Hepatic stellate cell (primary cell): Measurements from ENCODE around the gene BTC.
"Not testable (repeated sequence)": the region's sequence is repeated elsewhere in the genome, so short reads cannot be mapped to it uniquely, and the experiment has no call there.

Experiments
- DNase-seq: peaks from one replicate; pipeline ENCODE4 v3.0.0; 2011; ENCODE audit warnings: low spot score

Gene BTC

DNA sequence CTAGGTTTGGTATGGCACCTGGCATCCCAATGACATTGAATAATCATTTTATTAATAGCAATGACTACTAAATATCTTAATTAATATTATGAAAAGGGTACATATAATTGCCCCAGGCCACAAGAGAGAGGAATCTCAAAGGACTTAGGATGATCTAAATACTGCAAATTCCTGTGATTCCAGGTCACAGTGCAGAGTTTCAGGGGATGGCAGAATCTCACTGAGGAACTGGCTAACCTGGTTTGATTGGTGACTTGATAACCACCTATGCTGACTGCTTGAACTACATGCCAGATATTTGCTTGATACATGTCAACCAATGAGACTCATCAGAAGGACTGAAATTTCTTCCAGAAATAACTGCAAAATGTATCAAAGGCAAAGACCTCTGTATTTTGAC lies 37.2 kb downstream of the BTC start:
- DNase-seq, result no peak

- no peak for DNase-seq
These were observed 38.8 kb downstream of the BTC start for GRCh38 chr4:74755486-74755885.

DNA sequence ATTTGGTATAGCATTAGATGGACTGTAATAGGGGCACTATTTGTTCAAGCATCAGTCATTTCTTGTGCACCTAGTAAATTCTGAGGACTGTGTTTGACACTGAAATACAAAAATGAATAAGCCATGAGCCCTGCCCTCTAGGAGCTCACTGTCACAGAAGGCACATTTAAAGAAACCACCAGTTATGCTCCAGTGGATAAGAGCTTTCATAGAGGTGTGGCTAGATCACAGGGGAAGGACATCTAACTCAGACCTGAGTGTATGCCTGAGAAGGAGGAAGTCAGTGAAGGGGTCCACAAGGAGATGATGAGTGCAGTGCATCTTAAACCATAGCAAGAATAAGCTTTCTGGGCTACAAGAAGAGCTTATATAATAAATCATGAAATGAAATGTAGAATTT lies 40.1 kb downstream of the BTC start:
- no peak for DNase-seq

DNA sequence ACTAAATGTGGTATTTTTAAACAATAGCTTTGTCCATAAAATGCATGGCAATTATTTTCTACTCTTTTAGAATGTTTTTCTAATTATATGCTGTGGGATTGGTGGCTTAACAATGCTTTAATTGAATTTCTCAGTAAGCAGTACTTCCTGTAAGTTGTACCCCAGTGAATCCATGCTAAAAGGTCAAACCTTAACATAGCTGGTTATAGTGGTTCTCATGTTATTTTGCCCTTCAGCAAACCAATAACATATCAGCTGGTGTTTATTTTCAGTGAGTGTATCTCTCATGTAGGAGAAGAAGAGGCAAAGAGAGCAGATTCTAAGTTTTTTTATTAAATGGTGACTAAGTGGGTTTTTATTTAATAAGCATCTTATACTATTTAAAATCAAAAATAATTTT lies 41.5 kb downstream of the BTC start:
- DNase-seq, result no peak

- DNase-seq, result no peak
These were observed 42.5 kb downstream of the BTC start for GRCh38 chr4:74751856-74752255.

DNA sequence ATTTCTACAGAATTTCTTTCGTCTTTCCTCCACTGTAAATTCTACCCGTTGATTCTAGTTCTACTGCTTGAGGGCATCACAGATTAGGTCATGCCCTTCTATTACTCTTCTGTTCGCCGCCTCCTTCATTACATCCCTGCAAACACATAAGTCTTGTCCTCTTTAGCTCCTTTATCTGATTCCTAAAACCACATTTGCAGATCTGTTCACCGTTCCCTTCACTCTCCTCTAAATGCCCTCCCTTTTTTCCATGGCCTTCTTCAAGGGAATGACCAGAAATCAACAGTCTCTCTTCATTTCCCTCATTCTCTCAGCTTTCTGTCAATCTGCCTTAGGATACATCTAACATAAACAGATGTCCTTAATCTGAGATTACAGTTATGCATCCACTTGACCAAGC lies 43.1 kb downstream of the BTC start:
- no peak for DNase-seq

DNA sequence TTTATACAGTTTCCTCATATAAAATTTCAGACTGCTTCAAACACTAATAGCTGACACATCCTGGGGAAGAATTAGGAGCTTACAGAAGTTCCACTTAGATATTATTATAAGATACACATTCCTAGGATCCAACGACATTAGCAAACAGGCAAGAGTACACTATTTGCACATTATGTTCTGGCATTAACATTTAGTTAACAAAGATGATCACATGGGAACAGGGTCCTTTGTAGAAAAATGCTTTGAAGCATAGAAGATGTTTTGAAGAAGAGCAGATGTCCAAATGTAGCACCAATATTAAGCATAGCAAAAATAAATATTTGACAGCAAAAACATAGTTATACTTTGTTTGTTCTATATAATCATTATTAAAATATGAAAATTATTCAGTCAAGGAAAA lies 52.1 kb downstream of the BTC start:
- DNase-seq, result no peak

DNA sequence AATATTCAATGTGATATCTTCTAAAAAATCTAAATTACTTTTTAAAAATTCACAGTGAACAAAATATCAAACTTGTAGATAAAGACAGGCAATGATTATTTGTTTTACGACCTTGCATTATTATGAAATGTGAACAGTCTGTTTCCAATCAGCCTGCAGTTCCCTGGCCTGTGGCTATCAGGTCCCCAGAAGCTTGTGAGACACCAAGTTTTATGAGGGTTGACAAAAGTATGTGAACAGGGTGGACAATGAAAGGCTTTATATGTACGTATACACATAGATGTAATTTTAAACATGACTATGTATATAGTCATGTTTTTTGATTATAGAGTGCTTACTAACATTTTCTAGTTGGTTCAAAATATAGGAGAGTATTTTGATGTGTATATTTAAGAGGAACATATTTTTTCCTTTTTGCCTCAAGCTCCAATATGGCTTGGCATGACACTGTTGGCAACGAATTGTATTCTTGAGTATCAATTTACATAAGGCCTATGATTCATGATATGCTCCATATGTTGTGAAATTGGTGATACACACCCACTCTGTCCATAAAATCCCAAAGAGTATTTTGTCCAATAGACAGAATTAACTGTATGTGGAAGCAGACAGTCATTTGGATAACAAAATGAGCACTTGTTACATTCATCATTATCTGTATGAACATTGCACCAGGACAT lies 55.7 kb downstream of the BTC start:
- no peak for DNase-seq

DNA sequence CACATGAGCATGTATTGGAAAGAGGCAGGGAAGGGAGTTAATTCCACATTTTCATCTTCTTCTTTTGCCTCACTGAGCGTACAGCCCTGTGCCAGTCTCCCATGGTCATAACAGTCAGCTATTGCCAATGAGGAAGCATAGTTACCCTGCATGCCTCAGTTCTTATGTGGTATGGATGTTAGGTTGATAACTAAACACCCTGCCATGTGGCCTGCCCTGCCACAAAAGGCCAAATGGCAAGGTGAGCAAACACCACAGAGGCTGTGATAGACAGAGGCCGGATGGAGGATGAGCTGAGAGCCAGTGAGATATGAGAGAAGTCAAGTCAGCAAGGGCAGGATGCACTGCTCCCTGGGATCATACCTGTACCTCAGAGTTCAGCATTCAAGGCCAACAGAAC lies 59.3 kb downstream of the BTC start:
- DNase-seq, result no peak

DNA sequence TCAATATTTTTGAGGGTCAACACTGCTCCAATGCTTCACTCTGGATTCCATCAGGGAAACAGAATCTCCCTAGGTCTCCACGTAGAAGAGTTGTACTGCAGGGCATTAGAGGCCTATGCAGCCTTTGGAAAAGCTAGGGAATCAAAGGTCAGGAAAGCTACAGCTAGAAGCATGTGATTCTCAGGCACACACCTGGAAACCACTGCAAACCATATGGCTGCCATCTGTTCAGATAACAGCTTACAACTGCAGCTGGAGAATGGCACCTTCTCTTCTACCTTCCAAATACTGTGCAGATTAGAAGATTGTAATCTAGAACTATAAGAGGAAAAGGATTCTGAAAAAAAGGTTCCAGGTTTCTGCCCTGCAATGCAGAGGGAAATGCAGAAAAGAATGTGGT lies 60.6 kb downstream of the BTC start:
- no peak for DNase-seq

DNA sequence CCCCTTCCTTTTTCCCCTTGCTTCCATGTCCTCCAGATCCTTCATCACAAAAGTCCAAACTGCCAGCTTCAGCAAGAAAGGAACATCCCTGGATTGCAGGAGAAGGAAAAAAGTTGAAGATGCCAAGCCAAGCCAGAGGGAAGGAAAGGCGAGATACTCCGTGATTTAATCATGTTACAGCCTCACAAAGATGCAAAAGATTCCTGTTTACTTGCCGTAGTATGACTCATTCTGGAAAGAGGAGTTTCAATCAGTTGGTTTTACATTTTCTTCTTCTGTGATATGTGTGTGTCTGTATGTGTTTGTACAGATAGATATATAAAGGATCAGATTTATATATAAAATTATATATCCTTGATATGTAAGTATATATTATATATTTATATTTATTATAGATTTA lies 69.3 kb downstream of the BTC start:
- DNase-seq, result no peak

DNA sequence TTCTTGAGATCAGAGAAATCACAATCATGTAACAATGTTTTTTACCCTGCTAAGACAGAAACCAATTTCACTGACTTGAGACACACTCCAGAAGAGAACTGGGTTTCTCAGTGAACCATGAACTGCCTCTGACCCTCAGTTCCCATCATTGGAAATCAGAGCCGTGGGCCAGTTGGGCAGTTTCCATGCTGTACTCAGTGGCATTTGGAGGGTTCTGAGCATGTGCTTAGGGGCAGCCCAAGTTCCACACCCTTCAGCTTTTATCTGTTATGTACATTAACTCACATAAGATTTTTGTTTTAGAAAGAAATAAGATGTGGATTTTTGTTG lies 77.9 kb downstream of the BTC start:
- DNase-seq, result no peak

DNA sequence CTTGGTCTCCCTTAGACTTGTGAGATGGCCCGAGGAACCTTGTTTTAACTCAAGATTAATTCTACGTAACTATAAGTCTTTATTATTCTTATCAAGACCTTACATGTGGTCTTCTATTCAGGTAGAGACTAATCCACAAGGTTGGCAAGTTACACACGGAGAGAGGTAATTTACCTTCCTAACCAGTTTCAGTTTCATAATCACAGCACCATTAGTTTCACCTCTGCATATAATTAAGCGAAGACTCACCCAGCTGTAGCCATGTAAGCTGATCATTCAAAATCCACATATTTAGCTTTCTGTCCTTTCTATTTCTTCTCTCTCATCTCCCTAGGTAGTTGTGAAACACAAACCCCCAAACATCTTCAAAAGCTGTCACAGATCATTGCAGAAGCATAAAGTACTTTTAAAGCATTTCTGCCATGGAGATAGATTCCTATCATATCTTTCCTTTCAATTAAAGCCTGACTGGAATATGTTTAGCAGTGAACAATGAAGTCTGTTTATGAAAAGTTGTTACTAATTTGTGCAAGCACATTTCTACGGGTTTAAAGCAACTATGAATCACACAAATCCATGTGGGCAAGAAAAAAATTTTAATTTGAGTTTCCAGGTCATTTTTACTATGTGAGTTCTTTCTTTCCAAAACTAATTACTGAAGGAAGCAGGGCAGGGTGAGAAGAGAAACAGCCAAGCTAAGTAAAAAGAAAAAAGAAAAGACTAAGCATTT lies 78.5 kb downstream of the BTC start:
- no peak for DNase-seq

- no peak for DNase-seq
These were observed 79.7 kb downstream of the BTC start for GRCh38 chr4:74714611-74715130.

DNA sequence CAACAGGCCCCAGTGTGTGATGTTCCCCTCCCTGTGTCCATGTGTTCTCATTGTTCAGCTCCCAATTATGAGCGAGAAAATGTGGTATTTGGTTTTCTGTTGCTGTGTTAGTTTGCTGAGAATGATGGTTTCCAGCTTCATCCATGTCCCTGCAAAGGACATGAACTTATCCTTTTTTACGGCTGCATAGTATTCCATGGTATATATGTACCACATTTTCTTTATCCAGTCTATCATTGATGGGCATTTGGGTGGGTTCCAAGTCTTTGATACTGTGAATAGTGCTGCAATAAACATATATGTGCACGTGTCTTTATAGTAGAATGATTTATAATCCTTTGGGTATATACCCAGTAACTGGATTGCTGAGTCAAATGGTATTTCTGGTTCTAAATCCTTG lies 86.2 kb downstream of the BTC start:
- not testable (repeated sequence) for DNase-seq
